IMR-90 (cell line): Measurements from ENCODE around the gene LRRC61. TPM values are rescaled to one million over a fixed set of nuclear protein-coding genes. Genes with fewer than 3 reads are reported as not detected.

Experiments
- ATAC-seq: fragments of 200-7000 bp; cut with Tn5 transposase; 2 replicates; pipeline ENCODE4 v1.9.1; 2020; ENCODE audit warnings: low read depth, mild to moderate bottlenecking, moderate library complexity
- BruUV-seq: library from RNA; stranded (reverse); fragments of 400-500 nt; replicated peaks from 2 replicates; lab custom pipeline; 2021; lab: Mats Ljungman, UMichigan
- CTCF ChIA-PET: fragments of 300-600 bp; formaldehyde crosslinking; extraction: SDS; loops from one replicate; lab custom pipeline; 2021; ENCODE audit warnings: antibody characterized with exemption; lab: Yijun Ruan, JAX
- POLR2A ChIA-PET: fragments of 300-600 bp; sonication (Branson Sonifier 250); formaldehyde crosslinking; loops from one replicate; lab custom pipeline; 2022; ENCODE audit warnings: antibody characterized with exemption; ENCODE audit not compliant: unreplicated experiment; lab: Charles Lee
- DNase-seq: peaks from one replicate; pipeline ENCODE4 v3.0.0; 2013
- H2AFZ ChIP-seq: replicated peaks from 2 replicates; pipeline ENCODE3; 2013; ENCODE audit warnings: low read length, mild to moderate bottlenecking; ENCODE audit not compliant: poor library complexity
- H2AK5ac ChIP-seq: 2 replicates; pipeline ENCODE4 v1.6.1; 2013; ENCODE audit warnings: low read depth, low read length, inconsistent platforms
- H2AK9ac ChIP-seq: replicated peaks from 2 replicates; pipeline ENCODE3; 2013; ENCODE audit warnings: mild to moderate bottlenecking, low read depth, low read length, moderate library complexity; ENCODE audit not compliant: poor library complexity
- H2BK120ac ChIP-seq: 2 replicates; pipeline ENCODE4 v1.6.1; 2013; ENCODE audit warnings: low read depth, low read length, inconsistent platforms
- H2BK15ac ChIP-seq: 3 replicates; pipeline ENCODE4 v1.6.1; 2013; ENCODE audit warnings: low read depth, low read length, inconsistent platforms
- H2BK20ac ChIP-seq: 2 replicates; pipeline ENCODE4 v1.6.1; 2013; ENCODE audit warnings: low read depth, mild to moderate bottlenecking, inconsistent platforms, low read length, moderate library complexity
- H2BK5ac ChIP-seq: 2 replicates; pipeline ENCODE4 v1.6.1; 2013; ENCODE audit warnings: mild to moderate bottlenecking, low read depth, low read length, inconsistent platforms; ENCODE audit not compliant: poor library complexity, severe bottlenecking
- H3K14ac ChIP-seq: replicated peaks from 2 replicates; pipeline ENCODE4 v1.6.1; 2013; ENCODE audit warnings: low read depth, low read length, inconsistent platforms
- H3K18ac ChIP-seq: 2 replicates; pipeline ENCODE4 v1.6.1; 2013; ENCODE audit warnings: low read depth, low read length, control low read depth
- H3K23ac ChIP-seq: 2 replicates; pipeline ENCODE4 v1.6.1; 2013; ENCODE audit warnings: low read depth, low read length, inconsistent platforms
- H3K27ac ChIP-seq: 2 replicates; pipeline ENCODE4 v1.5.1; 2013; ENCODE audit warnings: mild to moderate bottlenecking, control low read depth, low read length; ENCODE audit not compliant: insufficient read depth
- H3K27me3 ChIP-seq: 2 replicates; pipeline ENCODE4 v1.6.1; 2013; ENCODE audit warnings: low read length; ENCODE audit not compliant: control insufficient read depth, insufficient read depth
- H3K36me3 ChIP-seq: 2 replicates; pipeline ENCODE4 v1.6.1; 2013; ENCODE audit warnings: low read length, mixed read lengths; ENCODE audit not compliant: control insufficient read depth, insufficient read depth
- H3K4ac ChIP-seq: 2 replicates; pipeline ENCODE4 v1.6.1; 2013; ENCODE audit warnings: low read depth, low read length, inconsistent platforms
- H3K4me1 ChIP-seq: 2 replicates; pipeline ENCODE4 v1.6.1; 2013; ENCODE audit warnings: low read length, mixed read lengths; ENCODE audit not compliant: control insufficient read depth, insufficient read depth
- H3K4me2 ChIP-seq: 2 replicates; pipeline ENCODE4 v1.6.1; 2013; ENCODE audit warnings: low read depth, mild to moderate bottlenecking, control low read depth, low read length, moderate library complexity
- H3K4me3 ChIP-seq: 2 replicates; pipeline ENCODE4 v1.5.1; 2013; ENCODE audit warnings: low read depth, mild to moderate bottlenecking, control low read depth, low read length, moderate library complexity; ENCODE audit not compliant: insufficient read depth
- H3K56ac ChIP-seq: 2 replicates; pipeline ENCODE4 v1.6.1; 2013; ENCODE audit warnings: low read length, inconsistent platforms; ENCODE audit not compliant: insufficient read depth; ENCODE audit errors: extremely low read depth
- H3K79me1 ChIP-seq, 2 experiments: 2 replicates each; pipeline ENCODE4 v1.6.1; 2013; ENCODE audit warnings: low read length in 2 of 2, inconsistent platforms in 1 of 2, low read depth in 1 of 2
- H3K9ac ChIP-seq: 2 replicates; pipeline ENCODE4 v1.6.1; 2013; ENCODE audit warnings: low read depth, low read length, control low read depth
- H3K9me1 ChIP-seq: 2 replicates; pipeline ENCODE4 v1.6.1; 2013; ENCODE audit warnings: low read length, inconsistent platforms; ENCODE audit not compliant: insufficient read depth
- H3K9me3 ChIP-seq: 2 replicates; pipeline ENCODE4 v1.6.1; 2013; ENCODE audit warnings: low read length; ENCODE audit not compliant: control insufficient read depth, insufficient read depth
- H4K20me1 ChIP-seq: 2 replicates; pipeline ENCODE4 v1.6.1; 2013; ENCODE audit warnings: low read length, inconsistent platforms; ENCODE audit not compliant: insufficient read depth
- H4K5ac ChIP-seq: 2 replicates; pipeline ENCODE4 v1.6.1; 2013; ENCODE audit warnings: mild to moderate bottlenecking, low read depth, low read length, control low read depth
- H4K8ac ChIP-seq, 2 experiments: 2 replicates each; pipeline ENCODE4 v1.6.1; 2013; ENCODE audit warnings: low read depth in 2 of 2, low read length in 2 of 2, control low read depth in 1 of 2, inconsistent platforms in 1 of 2
- H4K91ac ChIP-seq: 2 replicates; pipeline ENCODE4 v1.6.1; 2013; ENCODE audit warnings: low read depth, low read length, inconsistent platforms; ENCODE audit not compliant: insufficient read depth
- ELK1 ChIP-seq: fragments of 150-350 bp; IDR thresholded peaks from 2 replicates; pipeline ENCODE4 v1.6.1; 2016; ENCODE audit warnings: low read depth, mild to moderate bottlenecking, low read length, moderate library complexity, borderline replicate concordance
- WGBS, 2 experiments: methylation state at CpG; one replicate each; pipeline versions ENCODE4 v1.1.5 to v1.1.7; 2013; ENCODE audit warnings: missing lambda C conversion rate in 2 of 2; ENCODE audit not compliant: insufficient read length in 1 of 2; ENCODE audit errors: extremely low coverage in 2 of 2; 5-methylcytosine and 5-hydroxymethylcytosine counted together
- dilution Hi-C: fragments of 300-500 bp; cut with HindIII; formaldehyde crosslinking; loops from one replicate; pipeline ENCODE4 v1.14.3; 2018; ENCODE audit warnings: low sequenced_read_pairs; ENCODE audit not compliant: unreplicated experiment
- in situ Hi-C: fragments of 300-500 bp; cut with MboI; formaldehyde crosslinking; loops from 3 replicates; pipeline ENCODE4 v1.14.3; 2019; ENCODE audit warnings: low sequenced_read_pairs, inconsistent platforms, mixed read lengths
- intact Hi-C: fragments of 100-400 bp; cut with micrococcal nuclease; formaldehyde crosslinking; loops from 2 replicates; pipeline ENCODE4 v1.10.0; 2022
- polyA plus RNA-seq, 3 experiments: library from polyadenylated mRNA; depleted of rRNA; stranded (reverse); fragments of >200 nt; gene quantifications; 2 replicates each; pipeline ENCODE4 v1.2.3, GENCODE V29; 2012; ENCODE audit warnings: low replicate concordance in 1 of 3
- total RNA-seq: library from RNA; depleted of rRNA; stranded (reverse); fragments of >200 nt; gene quantifications from 2 replicates; pipeline ENCODE4 v1.2.3, GENCODE V29; 2012

LRRC61 gene
- total and polyA plus RNA-seq, 2 of the 4 experiments (the other 2 are of a cell fraction) = 0.07 TPM; not detected in 1

GRCh38 chr7:150382844-150383225 is 59.7 kb downstream of the LRRC61 start:
- ATAC-seq (no peak), DNase-seq (no peak)
- Histone ChIP-seq H3K14ac (no peak overlapping the region), H3K9ac (no peak overlapping the region), H3K4ac (no peak overlapping the region), H3K79me1 (peaks cover 21 to 48% of the 10 kb centered on the region in 2 experiments), H2BK120ac (no peak overlapping the region), H3K27me3 (no peaks in the 10 kb centered on the region), H2BK5ac (no peak overlapping the region), H3K23ac (no peak overlapping the region), H3K4me2 (no peak overlapping the region), H3K4me1 (peaks cover 10% of the 10 kb centered on the region), H2AK5ac (no peak overlapping the region), H3K36me3 (peaks cover 2% of the 10 kb centered on the region; the same call in 1 of the 2 replicates), H3K9me1 (peaks cover 14% of the 10 kb centered on the region; the same call in 1 of the 2 replicates), H4K20me1 (peaks cover 7% of the 10 kb centered on the region; the same call in 1 of the 2 replicates), H4K8ac (no peak overlapping the region), H2BK15ac (no peak overlapping the region), H3K4me3 (no peak overlapping the region), H4K91ac (no peak overlapping the region), H2BK20ac (no peak overlapping the region), H2AK9ac (no peak overlapping the region), H3K27ac (no peak overlapping the region), H3K56ac (no peak overlapping the region), H3K9me3 (no peaks in the 10 kb centered on the region), H4K5ac (no peak overlapping the region), H2AFZ (no peak overlapping the region), H3K18ac (no peak overlapping the region)
- no TSS peak for BruUV-seq
- CTCF ChIA-PET = no interaction called here
- in situ Hi-C loops (no loop called here), dilution Hi-C loops (no loop called here), intact Hi-C loops (no loop called here)
- WGBS, 2 experiments = no CpG with 5 or more reads among the region's 4 CpGs
- POLR2A ChIA-PET = no interaction called here
- no peak for TF ChIP-seq ELK1
